Activated T-cell treated with anti-CD3 and anti-CD28 coated beads for 48 hours (primary cell): Measurements from ENCODE around the gene DPCD.
"Not testable (repeated sequence)": the region's sequence is repeated elsewhere in the genome, so short reads cannot be mapped to it uniquely, and the experiment has no call there.

Source experiments
- DNase-seq: peaks from one replicate; pipeline ENCODE4 v3.0.0-alpha.2; 2020; ENCODE audit warnings: low read depth

DPCD gene

DNA sequence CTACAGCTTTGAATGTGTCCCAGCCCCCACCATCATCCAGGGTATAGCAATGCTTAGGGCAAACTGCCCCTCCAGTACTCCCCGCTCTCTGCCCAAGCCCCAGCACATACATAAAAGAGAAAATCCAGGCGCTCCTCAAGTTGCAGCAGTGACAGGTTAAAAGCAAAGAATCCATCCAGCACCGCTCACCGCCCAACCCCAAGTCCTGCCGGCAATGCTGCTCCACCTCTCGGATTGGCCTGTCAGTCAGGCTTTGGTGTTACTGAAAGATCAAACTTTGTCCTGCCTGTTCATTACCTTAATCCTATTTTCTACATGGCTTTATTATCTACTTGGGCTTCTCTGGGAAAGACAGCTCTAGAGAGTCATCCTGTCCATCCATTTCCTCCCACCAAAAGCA, 31.9 kb downstream of the DPCD start:
- no peak for DNase-seq

- DNase-seq = no peak
Measured at GRCh38 chr10:101623528-101623927, 35.4 kb downstream of the DPCD start.

GRCh38 chr10:101624526-101625102, 36.5 kb downstream of the DPCD start:
- no peak for DNase-seq

DNA sequence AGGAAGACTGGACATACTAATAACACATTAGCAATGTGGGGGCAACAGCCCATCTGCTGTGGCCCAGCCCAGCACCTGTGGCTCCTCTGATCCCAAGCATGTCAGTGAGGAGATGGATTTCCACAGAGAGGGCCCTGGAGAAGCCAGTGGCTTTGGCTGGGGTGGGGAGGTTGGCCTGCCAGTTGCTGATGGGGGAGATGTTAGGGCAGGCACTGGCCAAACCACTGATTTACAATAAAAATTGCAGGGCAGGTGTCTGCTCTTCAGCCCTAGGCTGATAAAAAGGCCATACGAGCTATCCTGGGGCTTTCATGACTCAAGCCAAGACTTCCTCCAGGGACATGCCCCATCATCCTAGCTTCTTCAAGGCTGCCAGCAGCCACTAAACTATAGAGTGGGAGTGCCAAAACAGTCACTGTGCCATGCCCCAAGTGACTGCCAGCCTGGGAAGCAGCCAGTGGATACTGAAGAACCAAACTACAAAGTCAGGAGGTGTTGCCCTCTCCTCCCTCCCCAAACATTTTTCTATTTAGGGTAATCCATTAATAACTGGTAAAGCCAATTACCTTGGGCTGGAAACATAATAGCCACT, 37.8 kb downstream of the DPCD start:
- DNase-seq = no peak

- no peak for DNase-seq
Measured at GRCh38 chr10:101629837-101630632, 41.9 kb downstream of the DPCD start.

DNA sequence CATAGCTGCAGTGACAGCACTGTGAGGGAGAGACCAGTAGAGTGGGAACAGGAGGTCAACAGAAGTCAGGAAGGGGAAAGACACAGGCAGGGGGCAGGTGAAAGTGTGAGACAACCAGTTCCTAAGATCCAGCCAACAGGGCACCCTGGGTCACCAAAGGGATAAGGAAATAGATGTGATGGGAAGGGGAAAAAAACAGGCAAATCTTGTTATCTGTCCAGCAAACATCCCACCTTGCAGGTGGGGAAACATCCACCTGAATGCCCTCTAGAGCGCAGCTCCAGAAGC, 42.5 kb downstream of the DPCD start:
- DNase-seq = no peak

DNA sequence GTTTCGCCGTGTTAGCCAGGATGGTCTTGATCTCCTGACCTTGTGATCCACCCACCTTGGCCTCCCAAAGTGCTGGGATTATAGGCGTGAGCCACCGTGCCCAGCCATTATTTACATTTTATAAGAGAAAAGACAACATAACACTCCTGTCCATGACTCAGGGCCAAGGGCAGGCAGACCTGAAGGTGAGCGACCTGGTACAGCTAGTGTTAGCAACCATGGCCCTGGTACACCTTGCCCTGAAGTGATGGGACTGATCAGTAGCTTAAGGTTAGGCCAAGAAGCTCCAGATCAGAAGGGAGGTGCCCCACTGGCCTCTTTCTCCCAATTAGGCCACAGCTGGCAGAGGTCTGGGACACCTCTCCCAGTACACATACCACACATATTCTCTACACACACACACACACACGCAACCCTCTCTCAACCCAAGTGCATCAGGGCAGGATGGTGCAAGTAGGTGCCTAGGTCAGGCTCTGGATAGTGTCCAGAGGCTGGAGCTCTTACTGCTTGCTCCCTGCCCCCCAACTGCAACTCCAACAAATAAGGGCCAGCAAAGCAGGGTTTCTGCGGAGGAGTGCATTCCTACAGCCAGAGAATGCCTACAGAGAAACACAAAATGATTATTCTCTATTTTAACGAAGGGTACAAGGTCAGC, 43.8 kb downstream of the DPCD start:
- DNase-seq = no peak

- not testable (repeated sequence) for DNase-seq
Measured at GRCh38 chr10:101633510-101633909, 45.4 kb downstream of the DPCD start.

DNA sequence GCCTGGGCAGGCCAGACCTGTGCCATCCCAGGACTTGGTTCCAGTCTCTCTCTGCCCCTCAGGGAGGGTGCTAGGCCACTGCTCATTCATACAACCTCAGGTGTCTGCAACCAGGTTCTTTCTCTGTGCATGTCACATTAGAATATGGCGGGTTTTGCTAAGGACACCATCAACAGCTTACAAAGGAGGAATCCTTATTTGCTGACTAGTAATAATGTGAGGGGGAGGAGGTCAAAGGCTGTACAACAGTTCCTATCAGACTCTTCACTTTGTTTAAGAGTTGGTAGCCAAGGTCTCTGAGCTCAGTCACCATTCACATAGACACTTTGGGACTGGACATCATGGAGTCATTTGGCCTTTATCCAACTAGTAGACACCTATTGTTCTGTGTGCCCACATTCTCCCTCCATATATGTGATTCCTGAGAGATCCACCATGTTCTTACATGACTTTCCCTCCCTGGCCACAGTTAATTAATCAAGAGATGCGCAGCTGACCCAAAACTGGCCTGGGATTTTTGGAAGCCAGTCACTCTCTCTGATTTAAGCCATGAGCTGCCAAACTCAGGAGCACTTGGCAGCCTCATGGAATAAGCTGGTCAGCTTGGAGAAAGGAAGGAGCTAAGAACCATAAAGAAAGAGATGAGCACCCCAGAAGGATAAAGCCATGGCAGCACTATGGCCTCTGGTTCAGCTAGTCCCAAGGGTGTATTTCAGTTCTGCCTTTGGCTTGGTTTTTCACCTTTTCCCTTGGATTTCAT, 51.2 kb downstream of the DPCD start:
- no peak for DNase-seq

DNA sequence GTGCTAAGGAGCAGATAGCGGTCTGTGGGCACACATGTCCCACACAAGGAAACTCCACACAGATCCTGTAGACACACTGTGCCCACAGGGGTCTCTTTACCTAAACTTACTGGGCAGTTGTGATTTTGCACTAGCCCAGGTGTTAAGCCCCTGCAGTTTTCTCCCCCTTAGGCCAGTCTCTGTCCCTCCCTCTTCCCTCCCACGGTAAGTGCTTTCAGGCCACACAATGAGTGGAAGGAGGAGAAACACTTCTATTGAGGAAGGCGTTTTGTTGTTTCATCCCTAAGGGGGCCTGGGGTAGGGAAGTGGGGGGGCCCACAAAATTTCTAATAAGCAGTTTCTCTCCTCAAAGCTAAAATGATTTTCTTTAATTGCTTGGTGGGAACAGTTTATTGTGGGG, 55.4 kb downstream of the DPCD start:
- no peak for DNase-seq

GRCh38 chr10:101644002-101644401, 55.9 kb downstream of the DPCD start:
- DNase-seq = no peak

DNA sequence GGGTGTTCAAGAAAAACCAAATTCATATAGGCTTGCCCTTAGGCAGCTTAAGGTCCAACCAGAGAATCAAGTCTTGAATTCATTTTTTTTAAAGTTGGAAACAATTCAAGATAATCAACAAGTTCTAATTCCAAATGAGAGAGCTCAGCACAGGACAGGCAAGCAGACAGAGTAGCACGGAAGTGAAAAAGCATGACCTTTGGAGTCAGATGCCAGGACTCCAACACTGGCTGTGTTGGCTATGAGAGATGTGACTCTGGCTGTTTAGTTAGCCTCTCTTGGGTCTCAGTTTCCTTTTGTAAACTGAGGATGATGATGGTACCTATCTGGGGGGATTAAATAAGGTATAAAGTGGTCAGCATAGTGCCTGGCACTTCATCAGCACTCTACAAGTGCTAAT, 57.5 kb downstream of the DPCD start:
- no peak for DNase-seq

DNA sequence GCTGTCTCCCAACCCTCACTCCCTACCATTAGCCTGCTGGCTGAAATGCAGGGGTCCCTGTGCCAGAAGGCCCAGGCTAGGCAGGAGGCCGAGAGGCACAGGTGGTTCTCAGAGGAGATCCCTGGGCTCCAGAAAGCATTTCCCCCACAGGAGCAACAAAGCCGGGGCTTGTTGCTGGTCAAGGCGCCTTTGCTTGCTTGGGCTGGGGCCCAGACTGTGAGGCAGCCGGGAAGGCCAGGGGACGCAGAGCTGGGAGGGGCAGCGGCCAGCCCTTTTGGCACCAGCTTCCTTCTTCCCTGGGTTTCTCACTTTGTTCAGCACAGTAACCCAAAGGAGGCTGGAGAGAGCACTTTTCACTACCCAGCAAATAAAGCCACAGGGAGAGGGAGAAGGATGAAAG, 58.2 kb downstream of the DPCD start:
- DNase-seq = no peak

DNA sequence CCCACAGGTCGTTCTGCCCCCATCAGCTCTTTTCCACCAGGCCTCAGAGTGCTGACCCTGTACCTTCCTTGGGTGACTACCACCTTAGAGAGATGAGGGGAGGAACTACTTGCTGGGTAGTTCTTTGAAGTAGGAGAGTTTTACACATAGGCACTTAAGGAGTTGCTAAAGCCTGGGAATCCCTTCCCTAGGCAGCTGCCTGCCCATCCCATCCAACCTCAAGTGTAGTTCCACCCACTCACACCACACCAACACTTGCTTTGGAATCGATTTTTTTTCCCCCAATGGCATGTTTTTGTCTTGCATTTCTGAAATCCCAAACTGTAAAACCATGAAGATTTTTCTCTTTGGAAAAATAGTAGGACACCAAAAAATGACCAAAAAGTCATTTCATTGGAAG, 59.1 kb downstream of the DPCD start:
- DNase-seq = no peak

DNA sequence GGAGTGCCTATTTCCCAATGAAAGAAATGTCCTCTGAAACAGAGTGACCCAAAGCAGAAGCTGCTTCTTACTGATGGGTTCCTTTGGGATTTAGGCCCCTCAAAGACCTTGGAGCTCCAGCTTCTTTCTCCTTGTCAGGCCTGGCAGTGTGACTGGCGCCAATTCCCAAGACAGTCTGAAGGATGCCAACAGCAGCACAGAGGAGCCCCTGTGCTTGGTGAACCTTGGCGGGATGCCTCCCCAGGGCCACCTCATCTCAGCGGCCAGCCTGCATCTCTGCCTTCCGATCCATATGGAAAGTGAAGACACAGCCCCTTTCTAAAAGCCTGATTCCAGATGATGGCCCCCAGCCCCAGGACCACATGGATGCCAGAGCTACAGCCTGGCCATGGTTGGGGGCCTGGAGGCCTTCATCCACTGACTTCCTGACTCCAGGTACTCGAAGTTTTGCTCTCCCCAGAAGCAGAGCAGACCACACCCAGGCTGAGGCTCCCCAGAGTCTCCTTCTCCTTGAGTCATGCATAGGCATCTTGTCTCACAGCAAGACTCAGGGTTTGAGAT, 61.5 kb downstream of the DPCD start:
- no peak for DNase-seq

- DNase-seq = no peak
Measured at GRCh38 chr10:101650863-101651262, 62.7 kb downstream of the DPCD start.

GRCh38 chr10:101651336-101651735, 63.2 kb downstream of the DPCD start:
- DNase-seq = no peak

DNA sequence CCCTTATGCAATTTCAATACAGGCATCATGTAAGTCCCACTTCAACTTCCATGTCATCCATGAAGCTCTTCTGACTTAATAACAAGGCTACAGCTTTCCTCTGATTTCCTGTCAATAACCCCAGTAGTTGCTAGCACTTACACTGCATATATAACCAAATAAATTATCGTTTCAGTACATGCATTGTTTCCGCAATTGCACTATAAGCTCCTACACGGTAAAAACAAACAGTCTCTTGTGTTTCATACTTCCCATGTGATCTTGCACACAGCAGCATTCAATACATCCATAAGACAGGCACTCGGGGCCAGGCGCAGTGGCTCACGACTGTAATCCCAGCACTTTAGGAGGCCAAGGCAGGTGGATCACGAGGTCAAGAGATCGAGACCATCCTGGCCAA, 65.4 kb downstream of the DPCD start:
- DNase-seq = no peak

GRCh38 chr10:101655570-101655969, 67.4 kb downstream of the DPCD start:
- DNase-seq = no peak

DNA sequence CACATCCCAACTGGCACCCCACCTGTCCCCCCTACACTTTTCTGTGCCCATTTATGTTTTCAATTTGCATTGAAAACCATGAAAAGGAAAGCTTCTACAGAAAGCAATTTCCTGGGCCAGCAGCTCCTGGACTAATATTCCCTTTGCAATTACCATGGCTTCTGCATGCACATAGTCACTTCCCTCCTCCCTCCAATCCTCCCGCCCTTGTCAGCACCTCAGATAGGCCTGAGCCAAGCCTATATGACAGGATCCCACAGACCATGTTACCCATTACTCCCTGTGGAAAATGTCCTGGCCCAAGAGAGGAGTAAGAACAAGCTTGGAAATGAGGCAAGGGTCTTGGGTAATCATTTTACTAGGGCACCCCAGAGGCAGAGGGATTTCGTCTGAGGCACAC, 68.8 kb downstream of the DPCD start:
- DNase-seq = no peak

- no peak for DNase-seq
Measured at GRCh38 chr10:101658975-101659374, 70.9 kb downstream of the DPCD start.
